Measurements from ENCODE around the gene SCAF1.

DNA sequence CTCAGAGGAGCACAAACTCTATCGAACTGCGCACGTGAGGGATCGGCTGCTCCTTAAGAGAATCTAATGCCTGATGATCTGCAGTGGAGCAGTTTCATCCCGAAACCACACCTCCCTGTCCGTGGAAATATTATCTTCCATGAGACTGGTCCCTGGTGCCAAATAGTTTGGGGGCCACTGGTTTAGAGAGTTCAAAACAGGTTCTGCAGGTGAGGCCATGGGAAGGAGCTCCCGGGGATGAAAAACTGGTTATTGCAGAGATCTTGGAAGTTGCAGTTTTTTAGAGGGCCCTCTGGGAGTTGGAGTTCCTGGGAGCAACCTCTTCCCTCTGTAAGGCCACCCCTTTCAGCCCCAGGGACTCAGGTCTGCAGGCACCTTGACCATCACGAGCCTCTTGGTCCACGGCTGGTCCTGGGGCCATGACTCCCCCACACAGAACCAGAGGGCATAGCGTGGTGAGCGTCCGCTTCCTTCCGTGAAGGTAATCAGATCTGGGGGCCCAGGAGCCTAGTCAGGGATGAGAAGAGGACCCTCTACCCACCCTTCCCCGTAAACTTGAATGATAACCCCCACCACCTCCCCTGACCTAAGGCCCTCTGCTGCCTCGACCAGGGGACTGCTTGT lies 18.4 kb downstream of the SCAF1 start:
- TF ChIP-seq, protein P1, sequence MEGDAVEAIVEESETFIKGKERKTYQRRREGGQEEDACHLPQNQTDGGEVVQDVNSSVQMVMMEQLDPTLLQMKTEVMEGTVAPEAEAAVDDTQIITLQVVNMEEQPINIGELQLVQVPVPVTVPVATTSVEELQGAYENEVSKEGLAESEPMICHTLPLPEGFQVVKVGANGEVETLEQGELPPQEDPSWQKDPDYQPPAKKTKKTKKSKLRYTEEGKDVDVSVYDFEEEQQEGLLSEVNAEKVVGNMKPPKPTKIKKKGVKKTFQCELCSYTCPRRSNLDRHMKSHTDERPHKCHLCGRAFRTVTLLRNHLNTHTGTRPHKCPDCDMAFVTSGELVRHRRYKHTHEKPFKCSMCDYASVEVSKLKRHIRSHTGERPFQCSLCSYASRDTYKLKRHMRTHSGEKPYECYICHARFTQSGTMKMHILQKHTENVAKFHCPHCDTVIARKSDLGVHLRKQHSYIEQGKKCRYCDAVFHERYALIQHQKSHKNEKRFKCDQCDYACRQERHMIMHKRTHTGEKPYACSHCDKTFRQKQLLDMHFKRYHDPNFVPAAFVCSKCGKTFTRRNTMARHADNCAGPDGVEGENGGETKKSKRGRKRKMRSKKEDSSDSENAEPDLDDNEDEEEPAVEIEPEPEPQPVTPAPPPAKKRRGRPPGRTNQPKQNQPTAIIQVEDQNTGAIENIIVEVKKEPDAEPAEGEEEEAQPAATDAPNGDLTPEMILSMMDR (conservative IDR thresholded peaks at IDR 0.05; ENCODE audit: low read depth in 2 of 2), result no peak
- TF ChIP-seq EZH2phosphoT487 (IDR thresholded peaks at IDR 0.05; ENCODE audit: unreplicated experiment) (no peak), POLR2AphosphoS5 (IDR thresholded peaks at IDR 0.05; ENCODE audit: low read depth) (no peak), EZH2 (IDR thresholded peaks at IDR 0.05; ENCODE audit: low read depth, unreplicated experiment) (no peak), JUNB (IDR thresholded peaks at IDR 0.05; ENCODE audit: unreplicated experiment) (no peak), CREB1 (CRISPR knock-in tag; IDR thresholded peaks at IDR 0.05; ENCODE audit: low read depth) (no peak), ZNF331 (CRISPR knock-in tag; IDR thresholded peaks at IDR 0.05; ENCODE audit: low read depth) (no peak)

Data from GM23338 (cell line).